Stimulated activated CD8-positive, alpha-beta memory T cell treated with anti-CD3 and anti-CD28 coated beads, Interleukin-7, amount 100 ng/mL, for 1 hour (primary cell): ENCODE measurements around the gene TMEM192.
"Not testable (repeated sequence)": the region's sequence is repeated elsewhere in the genome, so short reads cannot be mapped to it uniquely, and the experiment has no call there.

Experiments used
- DNase-seq, 2 donors: peaks; one replicate each; pipeline ENCODE4 v3.0.0-alpha.2; 2020; ENCODE audit warnings: low read depth in 2 of 2

TMEM192 gene

GRCh38 chr4:165094873-165095272 lies 17.8 kb downstream of the TMEM192 start:
- DNase-seq = no peak

GRCh38 chr4:165092187-165092586 lies 20.5 kb downstream of the TMEM192 start:
- DNase-seq = not testable (repeated sequence)

GRCh38 chr4:165088366-165088765 lies 24.3 kb downstream of the TMEM192 start:
- no peak for DNase-seq

- DNase-seq = no peak
These were observed 26.7 kb downstream of the TMEM192 start for GRCh38 chr4:165085946-165086345.

- not testable (repeated sequence) for DNase-seq
These were observed 27.9 kb downstream of the TMEM192 start for GRCh38 chr4:165084787-165085186.

GRCh38 chr4:165079476-165079875 lies 33.2 kb downstream of the TMEM192 start:
- DNase-seq = no peak

- DNase-seq = no peak
These were observed 35.6 kb downstream of the TMEM192 start for GRCh38 chr4:165077034-165077578.

- DNase-seq = not testable (repeated sequence)
These were observed 39.3 kb downstream of the TMEM192 start for GRCh38 chr4:165073346-165073745.

GRCh38 chr4:165070560-165070959 lies 42.1 kb downstream of the TMEM192 start:
- DNase-seq = no peak

GRCh38 chr4:165060938-165061337 lies 51.7 kb downstream of the TMEM192 start:
- no peak for DNase-seq

- no peak for DNase-seq
These were observed 53.3 kb downstream of the TMEM192 start for GRCh38 chr4:165059386-165059785.

GRCh38 chr4:165058666-165059065 lies 54.0 kb downstream of the TMEM192 start:
- no peak for DNase-seq

GRCh38 chr4:165055601-165056000 lies 57.1 kb downstream of the TMEM192 start:
- no peak for DNase-seq

- DNase-seq = no peak
These were observed 59.0 kb downstream of the TMEM192 start, which contains the start of gene TRIM75 for GRCh38 chr4:165053645-165054044. TSS of gene TRIM75 (plus strand) at chr4:165053866. CDS start at chr4:165059148, 5,282 bp downstream.

- DNase-seq = no peak
These were observed 60.0 kb downstream of the TMEM192 start for GRCh38 chr4:165052627-165053026.

GRCh38 chr4:165048170-165048569 lies 64.5 kb downstream of the TMEM192 start:
- DNase-seq = no peak

GRCh38 chr4:165031436-165032211 lies 81.0 kb downstream of the TMEM192 start, which contains the start of gene TRIM60:
TSS of gene TRIM60 (plus strand) at chr4:165031999. CDS start at chr4:165040073, 8,074 bp downstream.
- no peak for DNase-seq

GRCh38 chr4:165027762-165028402 lies 84.8 kb downstream of the TMEM192 start:
- no peak for DNase-seq

GRCh38 chr4:165025782-165026181 lies 86.9 kb downstream of the TMEM192 start:
- DNase-seq = not testable (repeated sequence)
